WTC11 (cell line): ENCODE data around the gene MAP4K4. TPM values are rescaled to one million over a fixed set of nuclear protein-coding genes. Genes with fewer than 3 reads are reported as not detected.
A peak's percentile ranks its signal among the peaks of the same experiment; 100 is the strongest.
"Not testable (repeated sequence)": the region's sequence is repeated elsewhere in the genome, so short reads cannot be mapped to it uniquely, and the experiment has no call there.

Experiments
- ATAC-seq: fragments of 200-7000 bp; cut with Tn5 transposase; 2 replicates; pipeline ENCODE4 v1.10.0; 2021; ENCODE audit warnings: mild to moderate bottlenecking, moderate library complexity
- CTCF ChIA-PET: fragments of 300-600 bp; sonication (Branson Sonifier 250); formaldehyde crosslinking; loops from one replicate; lab custom pipeline; 2021; ENCODE audit warnings: antibody characterized with exemption; lab: Charles Lee
- POLR2A ChIA-PET: fragments of 350-600 bp; sonication (Branson Sonifier 250); formaldehyde crosslinking; loops from one replicate; lab custom pipeline; 2021; ENCODE audit warnings: antibody characterized with exemption; lab: Charles Lee
- DNase-seq: peaks from one replicate; pipeline ENCODE4 v3.0.0; 2021; ENCODE audit warnings: low spot score
- H3K27ac Mint-ChIP-seq: 2 replicates; pipeline ENCODE4 v1.8.0; 2021; ENCODE audit warnings: mixed read lengths
- H3K27me3 Mint-ChIP-seq: 2 replicates; pipeline ENCODE4 v1.8.0; 2021; ENCODE audit warnings: low read depth, mild to moderate bottlenecking, moderate library complexity, mixed read lengths
- H3K36me3 Mint-ChIP-seq: 2 replicates; pipeline ENCODE4 v1.8.0; 2021; ENCODE audit warnings: mixed read lengths
- H3K4me1 Mint-ChIP-seq: 2 replicates; pipeline ENCODE4 v1.8.0; 2022; ENCODE audit warnings: mixed read lengths
- H3K4me3 Mint-ChIP-seq: 2 replicates; pipeline ENCODE4 v1.8.0; 2021; ENCODE audit warnings: mild to moderate bottlenecking, moderate library complexity, mixed read lengths
- H3K9me3 Mint-ChIP-seq: 2 replicates; pipeline ENCODE4 v1.8.0; 2021; ENCODE audit warnings: mixed read lengths
- ATF1 ChIP-seq: sonication (generic); formaldehyde crosslinking; IDR thresholded peaks from 2 replicates; pipeline ENCODE4 v1.8.1; 2023; ENCODE audit warnings: mild to moderate bottlenecking, moderate library complexity, missing genetic modification reagents
- ATF2 ChIP-seq: sonication (generic); formaldehyde crosslinking; IDR thresholded peaks from 2 replicates; pipeline ENCODE4 v1.8.1; 2022; ENCODE audit warnings: low read depth, missing genetic modification reagents, borderline replicate concordance
- CBFB ChIP-seq: sonication (generic); formaldehyde crosslinking; IDR thresholded peaks from 2 replicates; pipeline ENCODE4 v1.8.1; 2022; ENCODE audit warnings: mild to moderate bottlenecking, low read depth, missing genetic modification reagents
- ETV6 ChIP-seq: sonication (generic); formaldehyde crosslinking; IDR thresholded peaks from 2 replicates; pipeline ENCODE4 v1.8.1; 2022; ENCODE audit warnings: mild to moderate bottlenecking, missing genetic modification reagents
- FOXK1 ChIP-seq: sonication (generic); formaldehyde crosslinking; IDR thresholded peaks from 2 replicates; pipeline ENCODE4 v1.8.0; 2022; ENCODE audit warnings: mild to moderate bottlenecking, moderate library complexity, missing genetic modification reagents
- FOXP1 ChIP-seq: sonication (generic); formaldehyde crosslinking; IDR thresholded peaks from 2 replicates; pipeline ENCODE4 v1.8.0; 2022; ENCODE audit warnings: missing genetic modification reagents, mild to moderate bottlenecking, moderate library complexity, borderline replicate concordance
- GRHL2 ChIP-seq: fragments of 250-450 bp; sonication (Bioruptor Pico); IDR thresholded peaks from 2 replicates; pipeline ENCODE4 v1.8.0; 2022; ENCODE audit warnings: mild to moderate bottlenecking, moderate library complexity; ENCODE audit not compliant: insufficient replicate concordance, severe bottlenecking
- MYBL2 ChIP-seq: sonication (generic); formaldehyde crosslinking; IDR thresholded peaks from 2 replicates; pipeline ENCODE4 v1.8.1; 2023; ENCODE audit warnings: mild to moderate bottlenecking, moderate library complexity, missing genetic modification reagents
- NFE2L1 ChIP-seq: sonication (generic); formaldehyde crosslinking; IDR thresholded peaks from 2 replicates; pipeline ENCODE4 v1.8.1; 2023; ENCODE audit warnings: missing genetic modification reagents
- NR1H2 ChIP-seq: sonication (generic); formaldehyde crosslinking; IDR thresholded peaks from 2 replicates; pipeline ENCODE4 v1.9.0; 2021; ENCODE audit warnings: mild to moderate bottlenecking, moderate library complexity, missing genetic modification reagents
- SMAD3 ChIP-seq: sonication (generic); formaldehyde crosslinking; IDR thresholded peaks from 2 replicates; pipeline ENCODE4 v1.8.0; 2022; ENCODE audit warnings: missing genetic modification reagents, mild to moderate bottlenecking, borderline replicate concordance
- SP1 ChIP-seq: sonication (generic); formaldehyde crosslinking; conservative IDR thresholded peaks from 2 replicates; pipeline ENCODE4 v1.8.1; 2022; ENCODE audit warnings: missing genetic modification reagents
- ZBTB21 ChIP-seq: sonication (generic); formaldehyde crosslinking; IDR thresholded peaks from 2 replicates; pipeline ENCODE4 v1.8.1; 2023; ENCODE audit warnings: mild to moderate bottlenecking, missing genetic modification reagents, borderline replicate concordance
- ZNF317 ChIP-seq: sonication (generic); formaldehyde crosslinking; IDR thresholded peaks from 2 replicates; pipeline ENCODE4 v1.8.1; 2023; ENCODE audit warnings: low read depth, mild to moderate bottlenecking, moderate library complexity, missing genetic modification reagents, borderline replicate concordance
- ZNF671 ChIP-seq: fragments of 250-450 bp; sonication (Bioruptor Pico); IDR thresholded peaks from 2 replicates; pipeline ENCODE4 v1.8.0; 2021; ENCODE audit warnings: mild to moderate bottlenecking
- total RNA-seq: library from RNA; stranded (reverse); gene quantifications from 3 replicates; pipeline ENCODE4 v1.2.3, GENCODE V29; 2021
- TF ChIP-seq, protein P1 (sequence below): sonication (generic); formaldehyde crosslinking; IDR thresholded peaks from 2 replicates; pipeline ENCODE4 v1.8.0; 2023; ENCODE audit warnings: missing genetic modification reagents, mild to moderate bottlenecking, borderline replicate concordance
- TF ChIP-seq, protein P2 (sequence below): sonication (generic); formaldehyde crosslinking; IDR thresholded peaks from 2 replicates; pipeline ENCODE4 v1.8.1; 2022; ENCODE audit warnings: mild to moderate bottlenecking, missing genetic modification reagents, moderate library complexity, borderline replicate concordance
- TF ChIP-seq, protein P3 (sequence below): sonication (generic); formaldehyde crosslinking; IDR thresholded peaks from 2 replicates; pipeline ENCODE4 v1.8.1; 2023; ENCODE audit warnings: mild to moderate bottlenecking, missing genetic modification reagents, moderate library complexity

Gene MAP4K4
- total RNA-seq, 1 experiment from 2014 or later, result 112 TPM

- TF ChIP-seq ATF1, result no peak
- TF ChIP-seq, all 79 proteins: peak for 0
Measured at GRCh38 chr2:101773137-101773536, 75.6 kb downstream of the MAP4K4 start (continued).

DNA sequence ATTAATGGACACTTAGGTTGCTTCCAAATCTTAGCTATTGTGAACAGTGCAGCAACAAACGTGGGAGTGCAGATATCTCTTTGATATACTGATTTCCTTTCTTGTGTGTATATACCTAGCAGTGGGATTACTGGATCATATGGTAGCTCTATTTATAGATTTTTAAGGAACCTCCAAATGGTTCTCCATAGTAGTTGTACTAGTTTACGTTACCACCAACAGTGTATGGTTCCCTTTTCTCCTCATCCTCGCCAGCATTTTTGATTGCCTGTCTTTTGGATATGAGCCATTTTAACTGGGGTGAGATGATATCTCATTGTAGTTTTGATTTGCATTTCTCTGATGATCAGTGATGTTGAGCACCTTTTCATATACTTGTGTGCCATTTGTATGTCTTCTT, 76.5 kb downstream of the MAP4K4 start:
- peaks cover 83% of the 10 kb centered on the region for H3K4me1 Mint-ChIP-seq
- not testable (repeated sequence) for H3K27me3 Mint-ChIP-seq

DNA sequence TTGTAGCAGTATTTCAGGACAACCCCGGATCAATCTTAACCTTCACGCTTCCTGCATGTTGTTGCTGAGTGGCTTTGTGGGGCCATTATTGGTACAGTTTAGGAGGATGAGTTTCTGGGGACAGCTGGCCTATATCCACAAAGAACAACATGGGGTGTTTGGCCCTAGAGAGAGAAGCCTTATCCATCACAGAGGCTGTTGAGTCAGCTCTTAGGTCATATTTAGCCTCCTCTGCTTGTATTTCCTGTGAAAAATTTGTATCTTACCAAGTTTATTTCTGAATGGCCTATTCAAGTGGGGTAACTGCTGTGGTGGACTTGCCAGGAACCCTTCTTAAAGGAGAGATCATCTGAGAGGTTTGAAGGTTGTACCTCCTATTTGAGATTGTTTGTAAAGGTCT, 77.6 kb downstream of the MAP4K4 start:
- H3K4me1 Mint-ChIP-seq, result peaks cover 86% of the 10 kb centered on the region

More for the DNA sequence above, 76.5 kb downstream of the MAP4K4 start:
- H3K9me3 Mint-ChIP-seq, CTCF ChIA-PET, POLR2A ChIA-PET, DNase-seq, H3K4me3 Mint-ChIP-seq, H3K36me3 Mint-ChIP-seq, ATAC-seq: not testable (repeated sequence)
- peak overlapping the region; percentile 10 for H3K27ac Mint-ChIP-seq

DNA sequence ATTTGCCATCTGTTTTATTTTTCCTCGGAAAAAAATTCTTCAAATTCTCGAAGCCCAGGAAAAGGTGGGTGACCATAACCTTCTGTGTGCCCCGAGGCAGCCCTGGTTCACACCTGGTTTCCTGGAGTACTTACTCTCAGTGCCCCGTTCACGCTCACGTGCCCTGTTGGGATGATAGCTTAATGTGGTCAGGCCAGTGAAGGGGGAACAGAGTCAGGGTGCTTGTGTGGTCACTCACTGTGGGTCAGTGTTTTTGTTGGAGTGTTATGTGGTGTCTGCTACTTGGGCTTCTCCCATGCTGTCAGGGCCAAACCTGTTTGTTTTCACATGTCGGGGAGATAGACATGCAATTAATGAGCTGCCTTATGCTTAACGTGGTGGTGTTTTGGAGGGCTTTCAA, 78.1 kb downstream of the MAP4K4 start:
- POLR2A ChIA-PET, result interaction anchor here (0.5 kb wide), 1 partner anchor 377 kb away, joined by 4 read pairs; no protein-coding TSS in a partner anchor
- peaks cover 90% of the 10 kb centered on the region for H3K4me1 Mint-ChIP-seq
- H3K27me3 Mint-ChIP-seq, result no peaks in the 10 kb centered on the region
- H3K36me3 Mint-ChIP-seq, result no peaks in the 10 kb centered on the region
- H3K9me3 Mint-ChIP-seq, result no peaks in the 10 kb centered on the region
- ATAC-seq, result no peak
- TF ChIP-seq FOXP1 (CRISPR knock-in tag), result no peak
- TF ChIP-seq ETV6 (CRISPR knock-in tag), result no peak
- TF ChIP-seq ATF2, result no peak
- TF ChIP-seq SP1 (CRISPR knock-in tag), result no peak
- TF ChIP-seq GRHL2 (CRISPR knock-in tag), result no peak
- no peak for TF ChIP-seq NR1H2 (CRISPR knock-in tag)
- no peak for TF ChIP-seq ZBTB21 (CRISPR knock-in tag)
- no peak for TF ChIP-seq FOXK1 (CRISPR knock-in tag)
- no peak for TF ChIP-seq CBFB (CRISPR knock-in tag)
- TF ChIP-seq, protein P1, sequence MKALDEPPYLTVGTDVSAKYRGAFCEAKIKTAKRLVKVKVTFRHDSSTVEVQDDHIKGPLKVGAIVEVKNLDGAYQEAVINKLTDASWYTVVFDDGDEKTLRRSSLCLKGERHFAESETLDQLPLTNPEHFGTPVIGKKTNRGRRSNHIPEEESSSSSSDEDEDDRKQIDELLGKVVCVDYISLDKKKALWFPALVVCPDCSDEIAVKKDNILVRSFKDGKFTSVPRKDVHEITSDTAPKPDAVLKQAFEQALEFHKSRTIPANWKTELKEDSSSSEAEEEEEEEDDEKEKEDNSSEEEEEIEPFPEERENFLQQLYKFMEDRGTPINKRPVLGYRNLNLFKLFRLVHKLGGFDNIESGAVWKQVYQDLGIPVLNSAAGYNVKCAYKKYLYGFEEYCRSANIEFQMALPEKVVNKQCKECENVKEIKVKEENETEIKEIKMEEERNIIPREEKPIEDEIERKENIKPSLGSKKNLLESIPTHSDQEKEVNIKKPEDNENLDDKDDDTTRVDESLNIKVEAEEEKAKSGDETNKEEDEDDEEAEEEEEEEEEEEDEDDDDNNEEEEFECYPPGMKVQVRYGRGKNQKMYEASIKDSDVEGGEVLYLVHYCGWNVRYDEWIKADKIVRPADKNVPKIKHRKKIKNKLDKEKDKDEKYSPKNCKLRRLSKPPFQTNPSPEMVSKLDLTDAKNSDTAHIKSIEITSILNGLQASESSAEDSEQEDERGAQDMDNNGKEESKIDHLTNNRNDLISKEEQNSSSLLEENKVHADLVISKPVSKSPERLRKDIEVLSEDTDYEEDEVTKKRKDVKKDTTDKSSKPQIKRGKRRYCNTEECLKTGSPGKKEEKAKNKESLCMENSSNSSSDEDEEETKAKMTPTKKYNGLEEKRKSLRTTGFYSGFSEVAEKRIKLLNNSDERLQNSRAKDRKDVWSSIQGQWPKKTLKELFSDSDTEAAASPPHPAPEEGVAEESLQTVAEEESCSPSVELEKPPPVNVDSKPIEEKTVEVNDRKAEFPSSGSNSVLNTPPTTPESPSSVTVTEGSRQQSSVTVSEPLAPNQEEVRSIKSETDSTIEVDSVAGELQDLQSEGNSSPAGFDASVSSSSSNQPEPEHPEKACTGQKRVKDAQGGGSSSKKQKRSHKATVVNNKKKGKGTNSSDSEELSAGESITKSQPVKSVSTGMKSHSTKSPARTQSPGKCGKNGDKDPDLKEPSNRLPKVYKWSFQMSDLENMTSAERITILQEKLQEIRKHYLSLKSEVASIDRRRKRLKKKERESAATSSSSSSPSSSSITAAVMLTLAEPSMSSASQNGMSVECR (CRISPR knock-in tag), result no peak
- no peak for TF ChIP-seq ZNF317 (CRISPR knock-in tag)
- no peak for TF ChIP-seq SMAD3
- no peak for TF ChIP-seq MYBL2 (CRISPR knock-in tag)
- H3K27ac Mint-ChIP-seq, result peak overlapping the region; percentile 67
- no peak for DNase-seq
- H3K4me3 Mint-ChIP-seq, result no peak overlapping the region
- CTCF ChIA-PET, result interaction anchor here (1.1 to 2.6 kb wide), 8 partner anchors 9 to 357 kb away, joined by 3 to 19 read pairs (median 5); no protein-coding TSS in a partner anchor

More for the DNA sequence above, 77.6 kb downstream of the MAP4K4 start:
- CTCF ChIA-PET, result interaction anchor here (1.7 to 2.6 kb wide), 2 partner anchors 17 to 56 kb away, joined by 10 to 19 read pairs; no protein-coding TSS in a partner anchor
- Mint-ChIP-seq H3K27me3 (no peaks in the 10 kb centered on the region), H3K36me3 (no peaks in the 10 kb centered on the region), H3K9me3 (no peaks in the 10 kb centered on the region), H3K27ac (peak overlapping the region; percentile 67), H3K4me3 (no peak overlapping the region)
- ATAC-seq (no peak), DNase-seq (no peak)
- POLR2A ChIA-PET, result interaction anchor here (0.5 kb wide), 1 partner anchor 378 kb away, joined by 4 read pairs; no protein-coding TSS in a partner anchor
- TF ChIP-seq, protein P2, sequence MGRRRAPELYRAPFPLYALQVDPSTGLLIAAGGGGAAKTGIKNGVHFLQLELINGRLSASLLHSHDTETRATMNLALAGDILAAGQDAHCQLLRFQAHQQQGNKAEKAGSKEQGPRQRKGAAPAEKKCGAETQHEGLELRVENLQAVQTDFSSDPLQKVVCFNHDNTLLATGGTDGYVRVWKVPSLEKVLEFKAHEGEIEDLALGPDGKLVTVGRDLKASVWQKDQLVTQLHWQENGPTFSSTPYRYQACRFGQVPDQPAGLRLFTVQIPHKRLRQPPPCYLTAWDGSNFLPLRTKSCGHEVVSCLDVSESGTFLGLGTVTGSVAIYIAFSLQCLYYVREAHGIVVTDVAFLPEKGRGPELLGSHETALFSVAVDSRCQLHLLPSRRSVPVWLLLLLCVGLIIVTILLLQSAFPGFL, result no peak
- TF ChIP-seq ZNF671 (CRISPR knock-in tag) (no peak), FOXK1 (CRISPR knock-in tag) (no peak), NFE2L1 (no peak), SMAD3 (no peak)
- TF ChIP-seq, protein P3, sequence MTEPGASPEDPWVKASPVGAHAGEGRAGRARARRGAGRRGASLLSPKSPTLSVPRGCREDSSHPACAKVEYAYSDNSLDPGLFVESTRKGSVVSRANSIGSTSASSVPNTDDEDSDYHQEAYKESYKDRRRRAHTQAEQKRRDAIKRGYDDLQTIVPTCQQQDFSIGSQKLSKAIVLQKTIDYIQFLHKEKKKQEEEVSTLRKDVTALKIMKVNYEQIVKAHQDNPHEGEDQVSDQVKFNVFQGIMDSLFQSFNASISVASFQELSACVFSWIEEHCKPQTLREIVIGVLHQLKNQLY, result no peak
